T-helper 17 cell (primary cell): Measurements from ENCODE around the gene CPPED1. TPM values are rescaled to one million over a fixed set of nuclear protein-coding genes. Genes with fewer than 3 reads are reported as not detected.
"Not testable (repeated sequence)": the region's sequence is repeated elsewhere in the genome, so short reads cannot be mapped to it uniquely, and the experiment has no call there.

Source experiments
- ATAC-seq: fragments of 150-1000 bp; cut with Tn5 transposase; 2 replicates; pipeline ENCODE4 v1.10.0; 2021; ENCODE audit warnings: mild to moderate bottlenecking, moderate library complexity
- DNase-seq, 3 donors: peaks; one replicate each; pipeline versions ENCODE4 v3.0.0 to v3.0.0-alpha.2; 2020 to 2021
- H3K9me3 ChIP-seq: one replicate; pipeline ENCODE4 v1.7.0; 2013; ENCODE audit warnings: low read length, mild to moderate bottlenecking; ENCODE audit not compliant: control insufficient read depth, poor library complexity, severe bottlenecking
- H3K27ac Mint-ChIP-seq: one replicate; pipeline ENCODE4 v1.8.0; 2022; ENCODE audit warnings: mild to moderate bottlenecking, moderate library complexity, mixed read lengths
- H3K27me3 Mint-ChIP-seq: one replicate; pipeline ENCODE4 v1.8.0; 2022; ENCODE audit warnings: mixed read lengths
- H3K36me3 Mint-ChIP-seq: one replicate; pipeline ENCODE4 v1.8.0; 2022; ENCODE audit warnings: low read depth, mixed read lengths
- H3K4me1 Mint-ChIP-seq: one replicate; pipeline ENCODE4 v1.8.0; 2022; ENCODE audit warnings: mild to moderate bottlenecking, mixed read lengths
- H3K4me3 Mint-ChIP-seq: one replicate; pipeline ENCODE4 v1.8.0; 2022; ENCODE audit warnings: mild to moderate bottlenecking, moderate library complexity, mixed read lengths
- total RNA-seq, 4 donors: library from RNA in 2 of 4; stranded (reverse) in 2 of 4; gene quantifications; one replicate each; pipeline ENCODE4 v1.2.3 and lab custom pipeline; 2022 to 2026

Gene CPPED1
- total RNA-seq, 2 donors from 2014 or later: 8.7 to 10.1 TPM

DNA sequence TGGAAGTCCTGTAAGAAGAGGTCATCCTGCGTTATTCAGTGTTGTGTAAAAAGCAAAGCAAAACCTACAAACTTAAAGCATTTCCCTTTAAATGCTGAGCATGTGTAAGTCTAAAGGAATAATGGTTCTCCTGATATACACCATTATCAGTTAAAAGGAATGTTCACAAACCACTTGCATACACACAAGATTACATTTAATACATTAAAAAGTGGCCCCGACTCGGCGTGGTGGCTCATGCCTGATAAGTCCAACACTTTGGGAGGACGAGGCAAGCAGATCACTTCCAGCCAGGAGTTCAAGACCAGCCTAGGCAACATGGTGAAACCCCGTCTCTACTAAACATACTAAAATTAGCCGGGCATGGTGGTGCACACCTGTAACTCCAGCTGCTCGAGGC lies 30.5 kb downstream of the CPPED1 start:
- no peaks in the 10 kb centered on the region for H3K27me3 Mint-ChIP-seq
- DNase-seq: no peak

DNA sequence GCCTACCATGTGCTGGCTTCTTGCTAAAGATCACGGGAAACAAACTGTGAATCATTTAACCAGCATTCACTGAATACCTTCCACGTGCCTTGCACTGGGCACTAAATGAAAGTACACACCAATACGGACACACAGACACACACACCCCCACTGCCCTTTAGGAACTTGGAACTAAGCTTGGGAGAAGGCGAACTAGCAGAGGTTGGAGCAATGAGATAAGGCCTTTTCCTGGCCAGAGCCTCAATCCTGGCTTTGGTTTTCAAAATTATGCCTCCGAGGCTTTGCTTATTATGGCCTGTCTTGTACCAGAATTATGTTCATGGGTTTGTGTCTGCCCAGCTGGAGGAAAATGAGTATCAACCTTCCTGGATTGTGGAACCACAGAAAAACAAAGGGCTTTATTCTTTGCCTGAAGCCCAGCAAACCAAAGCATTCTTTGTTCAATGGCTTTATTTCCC lies 32.3 kb downstream of the CPPED1 start:
- H3K4me1 Mint-ChIP-seq: peaks cover 11% of the 10 kb centered on the region
- no peak overlapping the region for H3K4me3 Mint-ChIP-seq
- no peaks in the 10 kb centered on the region for H3K27me3 Mint-ChIP-seq
- H3K9me3 ChIP-seq: no peaks in the 10 kb centered on the region
- ATAC-seq: no peak
- peaks cover 9% of the 10 kb centered on the region for H3K36me3 Mint-ChIP-seq
- DNase-seq: no peak
- H3K27ac Mint-ChIP-seq: no peak overlapping the region

More for the DNA sequence above, 30.5 kb downstream of the CPPED1 start:
- H3K36me3 Mint-ChIP-seq: peaks cover 9% of the 10 kb centered on the region
- no peaks in the 10 kb centered on the region for H3K9me3 ChIP-seq
- peaks cover 5% of the 10 kb centered on the region for H3K4me1 Mint-ChIP-seq
- ATAC-seq: no peak
- H3K27ac Mint-ChIP-seq: no peak overlapping the region
- no peak overlapping the region for H3K4me3 Mint-ChIP-seq

DNA sequence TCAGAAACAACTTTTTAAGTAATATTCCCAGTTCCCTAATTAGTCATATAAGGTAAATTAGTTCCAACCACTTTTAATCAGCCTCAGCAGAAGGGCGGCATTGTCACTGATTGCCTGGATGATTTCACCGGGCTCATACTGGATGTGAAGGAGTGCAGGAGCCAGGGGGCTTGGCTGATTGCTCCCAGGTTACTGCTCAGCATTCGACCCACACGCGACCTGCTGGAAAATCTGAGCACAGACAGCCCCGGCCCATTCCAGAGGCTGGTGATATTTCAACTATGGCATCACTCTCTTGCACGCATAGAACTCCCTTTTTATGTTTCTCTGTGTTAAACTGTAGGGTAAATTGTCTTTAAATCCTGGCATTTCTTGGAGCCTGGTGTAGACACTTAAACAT lies 34.2 kb downstream of the CPPED1 start:
- Mint-ChIP-seq H3K4me1 (peaks cover 11% of the 10 kb centered on the region), H3K36me3 (peaks cover 3% of the 10 kb centered on the region), H3K27ac (no peak overlapping the region), H3K4me3 (no peak overlapping the region), H3K27me3 (no peaks in the 10 kb centered on the region)
- DNase-seq (no peak), ATAC-seq (no peak)
- H3K9me3 ChIP-seq: no peaks in the 10 kb centered on the region

DNA sequence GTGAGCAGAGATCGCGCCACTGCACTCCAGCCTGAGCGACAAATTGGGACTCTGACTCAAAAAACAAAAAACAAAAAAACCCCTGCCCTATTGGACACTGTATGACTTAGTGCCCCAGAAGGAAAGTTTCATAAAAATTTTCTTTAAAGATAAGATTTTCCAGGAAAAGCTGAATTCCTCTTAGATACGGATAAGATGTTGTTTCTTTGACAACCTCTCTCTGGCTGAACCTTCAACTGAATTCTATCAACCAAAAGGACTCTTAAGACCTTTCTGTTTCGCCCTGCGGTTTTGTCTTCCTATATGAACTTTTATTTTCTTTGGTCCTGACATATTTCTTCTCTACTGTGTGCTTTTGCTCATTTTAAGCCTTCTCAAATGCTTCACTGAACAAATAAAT lies 35.8 kb downstream of the CPPED1 start:
- Mint-ChIP-seq H3K27ac (peak overlapping the region; percentile 1), H3K4me3 (peak overlapping the region; percentile 19), H3K4me1 (peaks cover 11% of the 10 kb centered on the region), H3K27me3 (no peaks in the 10 kb centered on the region), H3K36me3 (peaks cover 2% of the 10 kb centered on the region)
- no peak for DNase-seq
- no peak for ATAC-seq
- H3K9me3 ChIP-seq: no peaks in the 10 kb centered on the region

DNA sequence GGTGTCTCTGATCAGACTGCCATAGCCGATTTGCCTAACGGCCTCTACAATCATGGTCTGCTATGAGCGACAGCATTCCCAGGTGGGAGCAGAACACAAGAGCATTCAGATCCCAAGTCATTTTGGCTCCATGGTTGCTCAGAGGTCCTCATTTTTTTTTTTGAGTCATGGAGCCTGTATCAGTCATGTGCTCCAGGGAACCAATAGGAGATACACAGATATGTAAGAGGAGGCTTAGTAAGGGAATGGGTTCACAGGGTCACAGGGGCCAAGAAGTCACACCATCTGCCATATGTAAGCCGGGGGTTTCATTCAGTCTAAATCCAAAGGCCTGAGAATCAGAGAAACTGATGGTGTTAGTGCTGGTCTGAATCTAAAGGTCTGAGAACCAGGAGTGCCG lies 36.8 kb downstream of the CPPED1 start:
- Mint-ChIP-seq H3K36me3 (peaks cover 2% of the 10 kb centered on the region), H3K27me3 (no peaks in the 10 kb centered on the region), H3K4me3 (no peak overlapping the region), H3K4me1 (peaks cover 11% of the 10 kb centered on the region), H3K27ac (no peak overlapping the region)
- DNase-seq: no peak
- H3K9me3 ChIP-seq: no peaks in the 10 kb centered on the region
- ATAC-seq: no peak

- H3K36me3 Mint-ChIP-seq: not testable (repeated sequence)
- H3K4me3 Mint-ChIP-seq: peak overlapping the region; percentile 39
Observed at GRCh38 chr16:12766208-12766607, 37.5 kb downstream of the CPPED1 start.

GRCh38 chr16:12764813-12765488 lies 38.7 kb downstream of the CPPED1 start:
- ATAC-seq (no peak), DNase-seq (no peak)
- H3K9me3 ChIP-seq: no peaks in the 10 kb centered on the region
- Mint-ChIP-seq H3K27me3 (no peaks in the 10 kb centered on the region), H3K36me3 (peaks cover 2% of the 10 kb centered on the region), H3K4me3 (no peak overlapping the region), H3K27ac (no peak overlapping the region), H3K4me1 (peaks cover 8% of the 10 kb centered on the region)

More at GRCh38 chr16:12766208-12766607, 37.5 kb downstream of the CPPED1 start:
- not testable (repeated sequence) for H3K27me3 Mint-ChIP-seq, H3K9me3 ChIP-seq, ATAC-seq, H3K27ac Mint-ChIP-seq, DNase-seq
- H3K4me1 Mint-ChIP-seq: peaks cover 11% of the 10 kb centered on the region

DNA sequence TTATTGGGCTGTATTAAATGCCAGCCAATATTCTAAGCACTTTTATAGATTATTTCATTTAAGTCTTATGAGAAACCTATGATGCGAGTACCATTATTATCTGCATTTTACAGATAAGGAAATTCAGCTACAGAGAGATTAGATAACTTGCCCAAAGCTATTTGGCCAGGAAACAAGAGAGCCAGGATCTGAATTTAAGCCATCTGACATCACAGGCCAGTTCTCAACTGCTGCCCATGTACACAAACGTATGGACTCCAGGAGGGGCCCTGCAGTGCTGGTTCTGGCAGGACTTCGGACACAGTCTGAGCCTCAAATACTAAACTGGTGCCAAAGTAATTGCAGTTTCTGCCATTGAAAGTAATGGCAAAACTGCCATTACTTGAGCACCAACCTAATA lies 40.2 kb downstream of the CPPED1 start:
- DNase-seq: no peak
- no peak for ATAC-seq
- Mint-ChIP-seq H3K4me1 (peaks cover 8% of the 10 kb centered on the region), H3K4me3 (no peak overlapping the region), H3K27ac (no peak overlapping the region), H3K27me3 (no peaks in the 10 kb centered on the region), H3K36me3 (peaks cover 2% of the 10 kb centered on the region)
- H3K9me3 ChIP-seq: no peaks in the 10 kb centered on the region

- ATAC-seq (no peak), DNase-seq (no peak)
- H3K9me3 ChIP-seq: no peaks in the 10 kb centered on the region
- no peak overlapping the region for H3K4me3 Mint-ChIP-seq
- peaks cover 2% of the 10 kb centered on the region for H3K36me3 Mint-ChIP-seq
- no peak overlapping the region for H3K27ac Mint-ChIP-seq
- H3K27me3 Mint-ChIP-seq: no peaks in the 10 kb centered on the region
- no peaks in the 10 kb centered on the region for H3K4me1 Mint-ChIP-seq
Observed at GRCh38 chr16:12760819-12761611, 42.7 kb downstream of the CPPED1 start.

DNA sequence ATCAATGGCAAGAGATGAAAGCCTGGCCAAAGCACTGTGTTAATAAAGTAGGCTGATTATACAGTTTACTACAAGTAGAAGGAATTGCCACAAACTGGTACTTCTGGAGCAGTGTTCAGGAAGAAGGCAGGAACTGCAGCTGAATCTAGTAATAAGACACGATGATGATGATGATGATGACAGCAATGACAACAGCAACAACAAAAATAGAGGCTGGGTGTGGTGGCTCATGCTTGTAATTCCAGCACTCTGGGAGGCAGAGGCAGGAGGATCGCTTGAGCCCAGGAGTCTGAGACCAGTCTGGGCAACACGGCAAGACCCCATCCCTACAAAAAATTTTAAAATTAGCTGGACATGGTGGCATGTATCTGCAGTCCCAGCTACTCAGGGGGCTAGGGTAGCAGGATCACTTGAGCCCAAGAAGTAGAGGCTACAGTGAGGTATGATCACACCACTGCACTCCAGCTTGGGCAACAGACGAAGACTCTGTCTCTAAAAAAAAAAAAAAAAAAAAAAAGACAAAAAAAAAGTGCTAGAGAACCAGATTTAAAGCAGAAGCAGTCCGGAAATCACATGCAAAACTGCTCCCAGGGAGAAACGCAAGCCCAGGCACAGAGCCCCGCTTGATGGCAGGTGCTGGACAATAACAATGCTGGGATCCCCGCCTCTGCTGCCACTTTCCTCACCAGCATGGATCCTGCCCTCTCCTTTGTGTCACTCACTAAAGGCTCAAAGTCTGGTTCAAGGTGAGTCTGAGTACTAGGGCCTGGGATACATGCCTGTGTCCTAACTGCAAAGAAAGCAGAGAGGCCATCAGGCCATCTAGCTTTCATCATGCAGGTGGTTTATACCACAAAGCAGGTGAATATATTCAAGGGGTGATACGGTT lies 44.8 kb downstream of the CPPED1 start:
- Mint-ChIP-seq H3K36me3 (peaks cover 2% of the 10 kb centered on the region), H3K4me1 (no peaks in the 10 kb centered on the region), H3K4me3 (no peak overlapping the region), H3K27ac (no peak overlapping the region), H3K27me3 (no peaks in the 10 kb centered on the region)
- ATAC-seq (no peak), DNase-seq (no peak)
- H3K9me3 ChIP-seq: no peaks in the 10 kb centered on the region

- H3K9me3 ChIP-seq: no peaks in the 10 kb centered on the region
- Mint-ChIP-seq H3K4me1 (peaks cover 5% of the 10 kb centered on the region), H3K27me3 (no peaks in the 10 kb centered on the region), H3K4me3 (no peak overlapping the region), H3K27ac (no peak overlapping the region), H3K36me3 (peaks cover 2% of the 10 kb centered on the region)
- no peak for DNase-seq
- no peak for ATAC-seq
Observed at GRCh38 chr16:12758031-12758669, 45.5 kb downstream of the CPPED1 start.

- DNase-seq (no peak), ATAC-seq (no peak)
- Mint-ChIP-seq H3K27ac (no peak overlapping the region), H3K4me3 (no peak overlapping the region), H3K27me3 (no peaks in the 10 kb centered on the region), H3K36me3 (peaks cover 2% of the 10 kb centered on the region), H3K4me1 (peaks cover 7% of the 10 kb centered on the region)
- H3K9me3 ChIP-seq: no peaks in the 10 kb centered on the region
Observed at GRCh38 chr16:12757546-12757945, 46.1 kb downstream of the CPPED1 start.
